GM23338 (cell line): Measurements from ENCODE around the gene SOAT1. TPM values are rescaled to one million over a fixed set of nuclear protein-coding genes. Genes with fewer than 3 reads are reported as not detected.

Experiments used
- ATAC-seq: fragments of 200-7000 bp; cut with Tn5 transposase; 3 replicates; pipeline ENCODE4 v1.9.1; 2020
- DNase-seq: peaks from one replicate; pipeline ENCODE4 v3.0.0-alpha.2; 2015; ENCODE audit warnings: low spot score
- H2AFZ ChIP-seq: fragments of 200-600 bp; sonication (generic); 2 replicates; pipeline ENCODE4 v1.8.0; 2016; ENCODE audit warnings: antibody characterized with exemption, mild to moderate bottlenecking, moderate library complexity
- H3F3A ChIP-seq: fragments of 200-600 bp; sonication (generic); replicated peaks from 2 replicates; pipeline ENCODE4 v1.8.0; 2017; ENCODE audit warnings: antibody characterized with exemption, mixed run types, low read depth
- H3K27ac ChIP-seq: fragments of 200-600 bp; sonication (generic); 2 replicates; pipeline ENCODE4 v1.6.1; 2016; ENCODE audit warnings: low read depth
- H3K27me3 ChIP-seq: fragments of 200-600 bp; sonication (generic); 2 replicates; pipeline ENCODE4 v1.8.0; 2016; ENCODE audit warnings: mild to moderate bottlenecking, mixed run types, moderate library complexity; ENCODE audit not compliant: insufficient read depth
- H3K36me3 ChIP-seq: fragments of 200-600 bp; sonication (generic); 2 replicates; pipeline ENCODE4 v1.8.0; 2016; ENCODE audit warnings: mild to moderate bottlenecking; ENCODE audit not compliant: insufficient read depth
- H3K4me1 ChIP-seq: fragments of 200-600 bp; sonication (generic); 2 replicates; pipeline ENCODE4 v1.8.0; 2016; ENCODE audit warnings: mild to moderate bottlenecking, moderate library complexity; ENCODE audit not compliant: insufficient read depth
- H3K4me2 ChIP-seq: fragments of 200-600 bp; sonication (generic); 2 replicates; pipeline ENCODE4 v1.7.1; 2017; ENCODE audit warnings: mixed run types
- H3K4me3 ChIP-seq: fragments of 200-600 bp; sonication (generic); 2 replicates; pipeline ENCODE4 v1.6.1; 2016; ENCODE audit warnings: mixed run types
- H3K79me2 ChIP-seq: fragments of 200-600 bp; sonication (generic); replicated peaks from 2 replicates; pipeline ENCODE4 v1.8.0; 2017; ENCODE audit warnings: mild to moderate bottlenecking; ENCODE audit not compliant: insufficient read depth
- H3K9me2 ChIP-seq: fragments of 200-600 bp; sonication (generic); 2 replicates; pipeline ENCODE4 v1.8.0; 2017; ENCODE audit not compliant: insufficient read depth
- H4K20me1 ChIP-seq: fragments of 200-600 bp; sonication (generic); replicated peaks from 2 replicates; pipeline ENCODE4 v1.8.0; 2017; ENCODE audit warnings: mild to moderate bottlenecking; ENCODE audit not compliant: insufficient read depth
- H3K27ac Mint-ChIP-seq: 2 replicates; pipeline ENCODE4 v1.8.0; 2020; ENCODE audit warnings: inconsistent platforms, mild to moderate bottlenecking, moderate library complexity, mixed read lengths
- H3K27me3 Mint-ChIP-seq: 3 replicates; pipeline ENCODE4 v1.8.0; 2022; ENCODE audit warnings: low read depth, mild to moderate bottlenecking, moderate library complexity, mixed read lengths, inconsistent platforms; ENCODE audit not compliant: insufficient read depth, poor library complexity
- H3K36me3 Mint-ChIP-seq: 3 replicates; pipeline ENCODE4 v1.8.0; 2021; ENCODE audit warnings: low read depth, mild to moderate bottlenecking, inconsistent platforms, moderate library complexity, mixed read lengths
- H3K4me1 Mint-ChIP-seq: 3 replicates; pipeline ENCODE4 v1.8.0; 2020; ENCODE audit warnings: mild to moderate bottlenecking, inconsistent platforms, mixed read lengths
- H3K4me3 Mint-ChIP-seq: 3 replicates; pipeline ENCODE4 v1.8.0; 2021; ENCODE audit warnings: moderate library complexity, mild to moderate bottlenecking, inconsistent platforms, mixed read lengths
- H3K9me3 Mint-ChIP-seq: 3 replicates; pipeline ENCODE4 v1.8.0; 2020; ENCODE audit warnings: moderate library complexity, mild to moderate bottlenecking, inconsistent platforms, mixed read lengths
- CREB1 ChIP-seq: fragments of 250-450 bp; sonication (Bioruptor Pico); IDR thresholded peaks from 2 replicates; pipeline ENCODE4 v1.5.0; 2020; ENCODE audit warnings: low read depth, mild to moderate bottlenecking, moderate library complexity
- CTCF ChIP-seq, 2 experiments: fragments of 200-600 bp in 1 of 2; sonication (generic) in 1 of 2; conservative IDR thresholded peaks; 2 replicates each; pipeline versions ENCODE4 v1.5.1 to v1.6.1; 2016 to 2017; ENCODE audit warnings: antibody characterized with exemption in 2 of 2, low read depth in 2 of 2, mild to moderate bottlenecking in 2 of 2, moderate library complexity in 1 of 2
- ETS1 ChIP-seq: IDR thresholded peaks from 2 replicates; pipeline ENCODE4 v1.6.1; 2016; ENCODE audit warnings: antibody characterized with exemption
- EZH2 ChIP-seq: fragments of 200-600 bp; sonication (generic); IDR thresholded peaks from one replicate; pipeline ENCODE4 v1.8.0; 2017; ENCODE audit warnings: antibody characterized with exemption, mild to moderate bottlenecking, low read depth; ENCODE audit not compliant: unreplicated experiment
- NANOG ChIP-seq: IDR thresholded peaks from 2 replicates; pipeline ENCODE4 v1.6.1; 2016; ENCODE audit warnings: antibody characterized with exemption, borderline replicate concordance
- POLR2AphosphoS5 ChIP-seq: IDR thresholded peaks from 2 replicates; pipeline ENCODE4 v1.6.1; 2016; ENCODE audit warnings: antibody characterized with exemption, low read depth
- REST ChIP-seq: IDR thresholded peaks from one replicate; pipeline ENCODE4 v1.6.1; 2018; ENCODE audit warnings: antibody characterized with exemption; ENCODE audit not compliant: unreplicated experiment
- ZNF114 ChIP-seq: fragments of 250-450 bp; sonication (Bioruptor Pico); IDR thresholded peaks from 2 replicates; pipeline ENCODE4 v1.5.0; 2020; ENCODE audit warnings: mild to moderate bottlenecking, moderate library complexity
- polyA plus RNA-seq: library from polyadenylated mRNA; unstranded; fragments of >200 nt; fragmentation: Nextera tagmentation; extraction: Ambion mirVana; gene quantifications from 2 replicates; pipeline ENCODE4 v1.2.1, GENCODE V29; 2016
- total RNA-seq: library from RNA; depleted of rRNA; stranded (reverse); fragments of >200 nt; shearing (Covaris generic); gene quantifications from 2 replicates; pipeline ENCODE4 v1.2.3, GENCODE V29; 2014

The SOAT1 gene
- total and polyA plus RNA-seq, 2 experiments from 2014 or later = 1.3 to 2.6 TPM

- no peaks in the 10 kb centered on the region; the same call in 2 of the 3 replicates for H3K9me3 Mint-ChIP-seq
- Histone ChIP-seq H4K20me1 (peaks cover 18% of the 10 kb centered on the region), H3K4me2 (no peak overlapping the region), H2AFZ (no peak overlapping the region), H3K27ac (no peak overlapping the region), H3K79me2 (no peaks in the 10 kb centered on the region), H3K4me3 (no peak overlapping the region), H3K9me2 (no peaks in the 10 kb centered on the region), H3F3A (peaks cover 6% of the 10 kb centered on the region; the same call in 1 of the 2 replicates), H3K36me3 (no peaks in the 10 kb centered on the region), H3K27me3 (peaks cover 97% of the 10 kb centered on the region), H3K4me1 (peaks cover 7% of the 10 kb centered on the region; the same call in 1 of the 2 replicates)
- H3K27ac Mint-ChIP-seq = no peak overlapping the region
- DNase-seq (peak; percentile 54), ATAC-seq (peak; percentile 3; the same call in 2 of the 3 replicates)
- TF ChIP-seq NANOG (no peak), CREB1 (CRISPR knock-in tag) (no peak), POLR2AphosphoS5 (peak; percentile 24; the same call in 1 of the 2 replicates)
- peaks cover 19% of the 10 kb centered on the region for H3K4me1 Mint-ChIP-seq
- no peaks in the 10 kb centered on the region for H3K36me3 Mint-ChIP-seq
- H3K4me3 Mint-ChIP-seq = no peak overlapping the region
- peaks cover 75% of the 10 kb centered on the region for H3K27me3 Mint-ChIP-seq
These were observed 2.9 kb downstream of the SOAT1 start for GRCh38 chr1:179296356-179297104.

- H3K27me3 ChIP-seq = peaks cover 97% of the 10 kb centered on the region
These were observed 3.4 kb downstream of the SOAT1 start for GRCh38 chr1:179297105-179297378.

More at GRCh38 chr1:179297105-179297378, 3.4 kb downstream of the SOAT1 start:
- Mint-ChIP-seq H3K27me3 (peaks cover 71% of the 10 kb centered on the region), H3K4me3 (no peak overlapping the region), H3K9me3 (no peaks in the 10 kb centered on the region; the same call in 2 of the 3 replicates), H3K36me3 (no peaks in the 10 kb centered on the region), H3K4me1 (peaks cover 19% of the 10 kb centered on the region), H3K27ac (no peak overlapping the region)
- Histone ChIP-seq H3F3A (peaks cover 6% of the 10 kb centered on the region; the same call in 1 of the 2 replicates), H3K27ac (no peak overlapping the region), H2AFZ (no peak overlapping the region), H3K36me3 (no peaks in the 10 kb centered on the region), H3K4me3 (no peak overlapping the region), H3K79me2 (no peaks in the 10 kb centered on the region), H3K9me2 (no peaks in the 10 kb centered on the region), H3K4me2 (no peak overlapping the region), H3K4me1 (peaks cover 7% of the 10 kb centered on the region; the same call in 1 of the 2 replicates), H4K20me1 (peaks cover 18% of the 10 kb centered on the region)
- no peak for TF ChIP-seq ETS1
- TF ChIP-seq EZH2 = no peak
- TF ChIP-seq CTCF (conservative IDR thresholded peaks at IDR 0.05; ENCODE audit: low read depth in 2 of 2) = no peak
- TF ChIP-seq POLR2AphosphoS5 = no peak
- TF ChIP-seq ZNF114 (CRISPR knock-in tag) = no peak
- no peak for TF ChIP-seq REST
- ATAC-seq = no peak
- no peak for DNase-seq
